GM23338 (cell line): ENCODE measurements around the gene CLDN17. TPM values are rescaled to one million over a fixed set of nuclear protein-coding genes. Genes with fewer than 3 reads are reported as not detected.

Experiments
- ATAC-seq: fragments of 200-7000 bp; cut with Tn5 transposase; 3 replicates; pipeline ENCODE4 v1.9.1; 2020
- DNase-seq: peaks from one replicate; pipeline ENCODE4 v3.0.0-alpha.2; 2015; ENCODE audit warnings: low spot score
- H2AFZ ChIP-seq: fragments of 200-600 bp; sonication (generic); 2 replicates; pipeline ENCODE4 v1.8.0; 2016; ENCODE audit warnings: antibody characterized with exemption, mild to moderate bottlenecking, moderate library complexity
- H3F3A ChIP-seq: fragments of 200-600 bp; sonication (generic); replicated peaks from 2 replicates; pipeline ENCODE4 v1.8.0; 2017; ENCODE audit warnings: antibody characterized with exemption, mixed run types, low read depth
- H3K27ac ChIP-seq: fragments of 200-600 bp; sonication (generic); 2 replicates; pipeline ENCODE4 v1.6.1; 2016; ENCODE audit warnings: low read depth
- H3K27me3 ChIP-seq: fragments of 200-600 bp; sonication (generic); 2 replicates; pipeline ENCODE4 v1.8.0; 2016; ENCODE audit warnings: mild to moderate bottlenecking, mixed run types, moderate library complexity; ENCODE audit not compliant: insufficient read depth
- H3K36me3 ChIP-seq: fragments of 200-600 bp; sonication (generic); 2 replicates; pipeline ENCODE4 v1.8.0; 2016; ENCODE audit warnings: mild to moderate bottlenecking; ENCODE audit not compliant: insufficient read depth
- H3K4me1 ChIP-seq: fragments of 200-600 bp; sonication (generic); 2 replicates; pipeline ENCODE4 v1.8.0; 2016; ENCODE audit warnings: mild to moderate bottlenecking, moderate library complexity; ENCODE audit not compliant: insufficient read depth
- H3K4me2 ChIP-seq: fragments of 200-600 bp; sonication (generic); 2 replicates; pipeline ENCODE4 v1.7.1; 2017; ENCODE audit warnings: mixed run types
- H3K4me3 ChIP-seq: fragments of 200-600 bp; sonication (generic); 2 replicates; pipeline ENCODE4 v1.6.1; 2016; ENCODE audit warnings: mixed run types
- H3K79me2 ChIP-seq: fragments of 200-600 bp; sonication (generic); replicated peaks from 2 replicates; pipeline ENCODE4 v1.8.0; 2017; ENCODE audit warnings: mild to moderate bottlenecking; ENCODE audit not compliant: insufficient read depth
- H3K9me2 ChIP-seq: fragments of 200-600 bp; sonication (generic); 2 replicates; pipeline ENCODE4 v1.8.0; 2017; ENCODE audit not compliant: insufficient read depth
- H4K20me1 ChIP-seq: fragments of 200-600 bp; sonication (generic); replicated peaks from 2 replicates; pipeline ENCODE4 v1.8.0; 2017; ENCODE audit warnings: mild to moderate bottlenecking; ENCODE audit not compliant: insufficient read depth
- H3K27ac Mint-ChIP-seq: 2 replicates; pipeline ENCODE4 v1.8.0; 2020; ENCODE audit warnings: inconsistent platforms, mild to moderate bottlenecking, moderate library complexity, mixed read lengths
- H3K27me3 Mint-ChIP-seq: 3 replicates; pipeline ENCODE4 v1.8.0; 2022; ENCODE audit warnings: low read depth, mild to moderate bottlenecking, moderate library complexity, mixed read lengths, inconsistent platforms; ENCODE audit not compliant: insufficient read depth, poor library complexity
- H3K36me3 Mint-ChIP-seq: 3 replicates; pipeline ENCODE4 v1.8.0; 2021; ENCODE audit warnings: low read depth, mild to moderate bottlenecking, inconsistent platforms, moderate library complexity, mixed read lengths
- H3K4me1 Mint-ChIP-seq: 3 replicates; pipeline ENCODE4 v1.8.0; 2020; ENCODE audit warnings: mild to moderate bottlenecking, inconsistent platforms, mixed read lengths
- H3K4me3 Mint-ChIP-seq: 3 replicates; pipeline ENCODE4 v1.8.0; 2021; ENCODE audit warnings: moderate library complexity, mild to moderate bottlenecking, inconsistent platforms, mixed read lengths
- H3K9me3 Mint-ChIP-seq: 3 replicates; pipeline ENCODE4 v1.8.0; 2020; ENCODE audit warnings: moderate library complexity, mild to moderate bottlenecking, inconsistent platforms, mixed read lengths
- REST ChIP-seq: IDR thresholded peaks from one replicate; pipeline ENCODE4 v1.6.1; 2018; ENCODE audit warnings: antibody characterized with exemption; ENCODE audit not compliant: unreplicated experiment
- STAT1 ChIP-seq: IDR thresholded peaks from one replicate; pipeline ENCODE4 v1.6.1; 2016; ENCODE audit warnings: antibody characterized with exemption; ENCODE audit not compliant: unreplicated experiment
- polyA plus RNA-seq: library from polyadenylated mRNA; unstranded; fragments of >200 nt; fragmentation: Nextera tagmentation; extraction: Ambion mirVana; gene quantifications from 2 replicates; pipeline ENCODE4 v1.2.1, GENCODE V29; 2016
- total RNA-seq: library from RNA; depleted of rRNA; stranded (reverse); fragments of >200 nt; shearing (Covaris generic); gene quantifications from 2 replicates; pipeline ENCODE4 v1.2.3, GENCODE V29; 2014
- TF ChIP-seq, protein P1 (sequence below), 2 experiments: fragments of 200-600 bp in 1 of 2; sonication (generic) in 1 of 2; conservative IDR thresholded peaks; 2 replicates each; pipeline versions ENCODE4 v1.5.1 to v1.6.1; 2016 to 2017; ENCODE audit warnings: antibody characterized with exemption in 2 of 2, low read depth in 2 of 2, mild to moderate bottlenecking in 2 of 2, moderate library complexity in 1 of 2
- TF ChIP-seq, protein P2 (sequence below): fragments of 250-450 bp; sonication (Bioruptor Pico); IDR thresholded peaks from 2 replicates; pipeline ENCODE4 v1.5.0; 2020; ENCODE audit warnings: mild to moderate bottlenecking, moderate library complexity

The CLDN17 gene
- total and polyA plus RNA-seq, 2 experiments from 2014 or later = not detected

- no peaks in the 10 kb centered on the region for H3F3A ChIP-seq
- Mint-ChIP-seq H3K36me3 (no peaks in the 10 kb centered on the region), H3K27ac (0 out of 2 replicates have a peak overlapping the region, but pooled peaks have one; percentile 12), H3K4me1 (peaks cover 10% of the 10 kb centered on the region), H3K9me3 (no peaks in the 10 kb centered on the region), H3K27me3 (peaks cover 4% of the 10 kb centered on the region), H3K4me3 (no peak overlapping the region)
- peaks cover 3% of the 10 kb centered on the region; the same call in 1 of the 2 replicates for H3K4me1 ChIP-seq
- H3K79me2 ChIP-seq = no peaks in the 10 kb centered on the region
- no peak overlapping the region for H3K4me2 ChIP-seq
- H2AFZ ChIP-seq = 0 out of 2 replicates have a peak overlapping the region, but pooled peaks have one; percentile 14
- H3K27ac ChIP-seq = no peak overlapping the region
- peak; percentile 38; the same call in 2 of the 3 replicates for ATAC-seq
- H3K36me3 ChIP-seq = no peaks in the 10 kb centered on the region
- no peaks in the 10 kb centered on the region for H3K9me2 ChIP-seq
- H3K4me3 ChIP-seq = no peak overlapping the region
- TF ChIP-seq REST = no peak
- no peak for TF ChIP-seq STAT1
- TF ChIP-seq, protein P1, sequence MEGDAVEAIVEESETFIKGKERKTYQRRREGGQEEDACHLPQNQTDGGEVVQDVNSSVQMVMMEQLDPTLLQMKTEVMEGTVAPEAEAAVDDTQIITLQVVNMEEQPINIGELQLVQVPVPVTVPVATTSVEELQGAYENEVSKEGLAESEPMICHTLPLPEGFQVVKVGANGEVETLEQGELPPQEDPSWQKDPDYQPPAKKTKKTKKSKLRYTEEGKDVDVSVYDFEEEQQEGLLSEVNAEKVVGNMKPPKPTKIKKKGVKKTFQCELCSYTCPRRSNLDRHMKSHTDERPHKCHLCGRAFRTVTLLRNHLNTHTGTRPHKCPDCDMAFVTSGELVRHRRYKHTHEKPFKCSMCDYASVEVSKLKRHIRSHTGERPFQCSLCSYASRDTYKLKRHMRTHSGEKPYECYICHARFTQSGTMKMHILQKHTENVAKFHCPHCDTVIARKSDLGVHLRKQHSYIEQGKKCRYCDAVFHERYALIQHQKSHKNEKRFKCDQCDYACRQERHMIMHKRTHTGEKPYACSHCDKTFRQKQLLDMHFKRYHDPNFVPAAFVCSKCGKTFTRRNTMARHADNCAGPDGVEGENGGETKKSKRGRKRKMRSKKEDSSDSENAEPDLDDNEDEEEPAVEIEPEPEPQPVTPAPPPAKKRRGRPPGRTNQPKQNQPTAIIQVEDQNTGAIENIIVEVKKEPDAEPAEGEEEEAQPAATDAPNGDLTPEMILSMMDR (conservative IDR thresholded peaks at IDR 0.05; ENCODE audit: low read depth in 2 of 2) = peak in 1 of 2 experiments; percentile 17; a peak in 1 of 4 replicates
- peak; percentile 24 for DNase-seq
- no peaks in the 10 kb centered on the region for H4K20me1 ChIP-seq
- no peaks in the 10 kb centered on the region for H3K27me3 ChIP-seq
Observed at GRCh38 chr21:30209601-30210000, 43.0 kb upstream of the CLDN17 start.

DNA sequence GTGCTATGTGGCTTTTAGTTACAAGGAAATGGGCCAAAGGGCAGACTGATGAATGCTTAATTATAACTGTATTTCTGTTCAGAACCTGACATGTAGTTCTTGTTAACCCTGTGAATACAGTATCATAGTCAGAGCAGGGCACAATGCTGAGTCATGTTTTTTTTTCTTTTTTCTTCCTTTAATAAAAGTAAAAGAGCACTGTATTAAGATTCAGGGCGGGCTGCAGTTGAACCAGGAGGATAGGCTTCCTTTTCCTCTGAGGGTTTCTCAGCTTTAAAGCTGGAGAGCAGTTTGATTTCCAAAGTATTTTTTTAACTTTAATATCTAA, 40.6 kb upstream of the CLDN17 start:
- no peaks in the 10 kb centered on the region for H4K20me1 ChIP-seq
- H3K9me2 ChIP-seq = no peaks in the 10 kb centered on the region
- H2AFZ ChIP-seq = peak overlapping the region; percentile 67
- no peaks in the 10 kb centered on the region for H3K79me2 ChIP-seq
- ATAC-seq (no peak), DNase-seq (no peak)
- no peaks in the 10 kb centered on the region for H3K9me3 Mint-ChIP-seq
- no peak overlapping the region for H3K4me2 ChIP-seq
- no peaks in the 10 kb centered on the region for H3K36me3 ChIP-seq
- peaks cover 3% of the 10 kb centered on the region; the same call in 1 of the 2 replicates for H3K4me1 ChIP-seq
- H3K4me3 Mint-ChIP-seq = no peak overlapping the region
- TF ChIP-seq, protein P2, sequence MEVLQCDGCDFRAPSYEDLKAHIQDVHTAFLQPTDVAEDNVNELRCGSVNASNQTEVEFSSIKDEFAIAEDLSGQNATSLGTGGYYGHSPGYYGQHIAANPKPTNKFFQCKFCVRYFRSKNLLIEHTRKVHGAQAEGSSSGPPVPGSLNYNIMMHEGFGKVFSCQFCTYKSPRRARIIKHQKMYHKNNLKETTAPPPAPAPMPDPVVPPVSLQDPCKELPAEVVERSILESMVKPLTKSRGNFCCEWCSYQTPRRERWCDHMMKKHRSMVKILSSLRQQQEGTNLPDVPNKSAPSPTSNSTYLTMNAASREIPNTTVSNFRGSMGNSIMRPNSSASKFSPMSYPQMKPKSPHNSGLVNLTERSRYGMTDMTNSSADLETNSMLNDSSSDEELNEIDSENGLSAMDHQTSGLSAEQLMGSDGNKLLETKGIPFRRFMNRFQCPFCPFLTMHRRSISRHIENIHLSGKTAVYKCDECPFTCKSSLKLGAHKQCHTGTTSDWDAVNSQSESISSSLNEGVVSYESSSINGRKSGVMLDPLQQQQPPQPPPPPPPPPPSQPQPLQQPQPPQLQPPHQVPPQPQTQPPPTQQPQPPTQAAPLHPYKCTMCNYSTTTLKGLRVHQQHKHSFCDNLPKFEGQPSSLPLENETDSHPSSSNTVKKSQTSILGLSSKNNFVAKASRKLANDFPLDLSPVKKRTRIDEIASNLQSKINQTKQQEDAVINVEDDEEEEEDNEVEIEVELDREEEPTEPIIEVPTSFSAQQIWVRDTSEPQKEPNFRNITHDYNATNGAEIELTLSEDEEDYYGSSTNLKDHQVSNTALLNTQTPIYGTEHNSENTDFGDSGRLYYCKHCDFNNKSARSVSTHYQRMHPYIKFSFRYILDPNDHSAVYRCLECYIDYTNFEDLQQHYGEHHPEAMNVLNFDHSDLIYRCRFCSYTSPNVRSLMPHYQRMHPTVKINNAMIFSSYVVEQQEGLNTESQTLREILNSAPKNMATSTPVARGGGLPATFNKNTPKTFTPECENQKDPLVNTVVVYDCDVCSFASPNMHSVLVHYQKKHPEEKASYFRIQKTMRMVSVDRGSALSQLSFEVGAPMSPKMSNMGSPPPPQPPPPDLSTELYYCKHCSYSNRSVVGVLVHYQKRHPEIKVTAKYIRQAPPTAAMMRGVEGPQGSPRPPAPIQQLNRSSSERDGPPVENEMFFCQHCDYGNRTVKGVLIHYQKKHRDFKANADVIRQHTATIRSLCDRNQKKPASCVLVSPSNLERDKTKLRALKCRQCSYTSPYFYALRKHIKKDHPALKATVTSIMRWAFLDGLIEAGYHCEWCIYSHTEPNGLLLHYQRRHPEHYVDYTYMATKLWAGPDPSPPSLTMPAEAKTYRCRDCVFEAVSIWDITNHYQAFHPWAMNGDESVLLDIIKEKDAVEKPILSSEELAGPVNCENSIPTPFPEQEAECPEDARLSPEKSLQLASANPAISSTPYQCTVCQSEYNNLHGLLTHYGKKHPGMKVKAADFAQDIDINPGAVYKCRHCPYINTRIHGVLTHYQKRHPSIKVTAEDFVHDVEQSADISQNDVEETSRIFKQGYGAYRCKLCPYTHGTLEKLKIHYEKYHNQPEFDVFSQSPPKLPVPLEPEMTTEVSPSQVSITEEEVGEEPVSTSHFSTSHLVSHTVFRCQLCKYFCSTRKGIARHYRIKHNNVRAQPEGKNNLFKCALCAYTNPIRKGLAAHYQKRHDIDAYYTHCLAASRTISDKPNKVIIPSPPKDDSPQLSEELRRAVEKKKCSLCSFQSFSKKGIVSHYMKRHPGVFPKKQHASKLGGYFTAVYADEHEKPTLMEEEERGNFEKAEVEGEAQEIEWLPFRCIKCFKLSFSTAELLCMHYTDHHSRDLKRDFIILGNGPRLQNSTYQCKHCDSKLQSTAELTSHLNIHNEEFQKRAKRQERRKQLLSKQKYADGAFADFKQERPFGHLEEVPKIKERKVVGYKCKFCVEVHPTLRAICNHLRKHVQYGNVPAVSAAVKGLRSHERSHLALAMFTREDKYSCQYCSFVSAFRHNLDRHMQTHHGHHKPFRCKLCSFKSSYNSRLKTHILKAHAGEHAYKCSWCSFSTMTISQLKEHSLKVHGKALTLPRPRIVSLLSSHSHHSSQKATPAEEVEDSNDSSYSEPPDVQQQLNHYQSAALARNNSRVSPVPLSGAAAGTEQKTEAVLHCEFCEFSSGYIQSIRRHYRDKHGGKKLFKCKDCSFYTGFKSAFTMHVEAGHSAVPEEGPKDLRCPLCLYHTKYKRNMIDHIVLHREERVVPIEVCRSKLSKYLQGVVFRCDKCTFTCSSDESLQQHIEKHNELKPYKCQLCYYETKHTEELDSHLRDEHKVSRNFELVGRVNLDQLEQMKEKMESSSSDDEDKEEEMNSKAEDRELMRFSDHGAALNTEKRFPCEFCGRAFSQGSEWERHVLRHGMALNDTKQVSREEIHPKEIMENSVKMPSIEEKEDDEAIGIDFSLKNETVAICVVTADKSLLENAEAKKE = no peak
- peaks cover 10% of the 10 kb centered on the region for H3K4me1 Mint-ChIP-seq
- no peaks in the 10 kb centered on the region for H3K36me3 Mint-ChIP-seq
- no peak overlapping the region for H3K4me3 ChIP-seq
- H3K27me3 ChIP-seq = no peaks in the 10 kb centered on the region
- H3K27ac Mint-ChIP-seq = peak overlapping the region; percentile 34
- H3K27ac ChIP-seq = no peak overlapping the region
- H3K27me3 Mint-ChIP-seq = peaks cover 4% of the 10 kb centered on the region
- H3F3A ChIP-seq = no peaks in the 10 kb centered on the region
